Measurements from ENCODE around the gene CADM1. TPM values are rescaled to one million over a fixed set of nuclear protein-coding genes. Genes with fewer than 3 reads are reported as not detected.

The CADM1 gene
- total and polyA plus RNA-seq, 2 donors (not counting 1 experiment from before 2014, with no cell fraction given): 15.4 to 86.0 TPM

DNA sequence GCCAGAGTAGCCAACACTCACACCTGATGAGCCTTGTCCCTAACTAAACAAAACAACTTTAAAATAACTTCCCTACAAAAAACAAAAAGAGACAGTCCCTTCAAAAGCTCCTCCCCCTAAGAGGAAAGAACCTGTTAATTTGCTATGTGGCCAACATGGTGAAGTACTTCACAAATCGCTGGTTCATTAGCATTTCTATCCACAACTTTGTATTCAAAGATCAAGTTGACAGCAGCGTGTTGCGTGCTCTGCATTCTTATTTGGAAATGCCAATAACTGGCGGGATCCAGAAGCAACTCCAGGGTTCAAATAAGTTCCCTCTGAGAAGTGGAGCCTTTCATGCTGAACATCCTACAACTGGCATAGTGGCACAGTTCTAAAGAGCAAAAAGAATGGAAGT, 48.6 kb downstream of the CADM1 start:
- no peak for DNase-seq (ENCODE audit: low read depth in 2 of 2)
- Histone ChIP-seq H2AFZ (ENCODE audit: low read length) (no peak overlapping the region), H3K9me3 (ENCODE audit: control insufficient read depth, insufficient read depth, low read depth, low read length) (no peaks in the 10 kb centered on the region), H3K36me3 (ENCODE audit: control insufficient read depth, insufficient read depth, low read length) (no peaks in the 10 kb centered on the region), H4K20me1 (ENCODE audit: control insufficient read depth, extremely low read depth, insufficient read depth, low read length) (no peaks in the 10 kb centered on the region), H3K4me1 (ENCODE audit: control insufficient read depth, extremely low read depth, insufficient read depth, low read length) (no peaks in the 10 kb centered on the region), H3K4me3 (replicated peaks in 1 of 4; ENCODE audit: control extremely low read depth in 1 of 4, insufficient read depth in 1 of 4, low read depth in 3 of 4, low read length in 4 of 4) (no peak overlapping the region), H3K27ac (ENCODE audit: insufficient read depth, low read length) (no peak overlapping the region), H3K79me2 (ENCODE audit: control insufficient read depth, insufficient read depth, low read length) (no peaks in the 10 kb centered on the region), H3K9ac (ENCODE audit: insufficient read depth, low read length) (no peak overlapping the region), H3K27me3 (ENCODE audit: control insufficient read depth, insufficient read depth, low read length) (no peaks in the 10 kb centered on the region), H3K4me2 (ENCODE audit: extremely low read depth, insufficient read depth, low read length) (no peak overlapping the region)
- TF ChIP-seq EZH2 (IDR thresholded peaks at IDR 0.05; ENCODE audit: low read length, missing control alignments): no peak
- TF ChIP-seq, protein P1, sequence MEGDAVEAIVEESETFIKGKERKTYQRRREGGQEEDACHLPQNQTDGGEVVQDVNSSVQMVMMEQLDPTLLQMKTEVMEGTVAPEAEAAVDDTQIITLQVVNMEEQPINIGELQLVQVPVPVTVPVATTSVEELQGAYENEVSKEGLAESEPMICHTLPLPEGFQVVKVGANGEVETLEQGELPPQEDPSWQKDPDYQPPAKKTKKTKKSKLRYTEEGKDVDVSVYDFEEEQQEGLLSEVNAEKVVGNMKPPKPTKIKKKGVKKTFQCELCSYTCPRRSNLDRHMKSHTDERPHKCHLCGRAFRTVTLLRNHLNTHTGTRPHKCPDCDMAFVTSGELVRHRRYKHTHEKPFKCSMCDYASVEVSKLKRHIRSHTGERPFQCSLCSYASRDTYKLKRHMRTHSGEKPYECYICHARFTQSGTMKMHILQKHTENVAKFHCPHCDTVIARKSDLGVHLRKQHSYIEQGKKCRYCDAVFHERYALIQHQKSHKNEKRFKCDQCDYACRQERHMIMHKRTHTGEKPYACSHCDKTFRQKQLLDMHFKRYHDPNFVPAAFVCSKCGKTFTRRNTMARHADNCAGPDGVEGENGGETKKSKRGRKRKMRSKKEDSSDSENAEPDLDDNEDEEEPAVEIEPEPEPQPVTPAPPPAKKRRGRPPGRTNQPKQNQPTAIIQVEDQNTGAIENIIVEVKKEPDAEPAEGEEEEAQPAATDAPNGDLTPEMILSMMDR (conservative IDR thresholded peaks at IDR 0.05 in 1 of 2, IDR thresholded peaks at IDR 0.05 in 1 of 2; ENCODE audit: low read depth in 1 of 2, low read length in 2 of 2): no peak

DNA sequence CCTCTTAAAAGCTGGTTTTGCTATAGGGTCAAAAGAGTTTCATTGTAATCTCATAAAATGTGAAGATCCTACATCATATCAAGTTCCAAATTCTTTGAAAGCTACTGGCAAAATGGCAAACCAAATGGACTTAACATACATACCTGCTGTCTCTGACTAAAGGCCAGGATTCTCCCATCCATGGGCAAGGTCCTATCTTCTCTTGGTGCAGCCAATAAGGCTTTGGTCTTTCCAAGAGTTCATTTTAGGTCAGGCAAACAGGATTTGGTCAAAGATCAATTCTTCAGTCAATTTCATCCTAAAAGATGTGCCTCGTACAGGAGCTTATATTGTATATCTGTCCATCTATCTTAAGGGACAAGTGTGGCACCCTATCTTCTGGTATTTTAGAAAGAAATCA, 49.7 kb downstream of the CADM1 start:
- H3K27ac ChIP-seq (ENCODE audit: insufficient read depth, low read length): no peak overlapping the region
- no peak overlapping the region for H3K4me2 ChIP-seq (ENCODE audit: extremely low read depth, insufficient read depth, low read length)
- H3K9me3 ChIP-seq (ENCODE audit: control insufficient read depth, insufficient read depth, low read depth, low read length): no peaks in the 10 kb centered on the region
- TF ChIP-seq EZH2 (IDR thresholded peaks at IDR 0.05; ENCODE audit: low read length, missing control alignments): no peak
- TF ChIP-seq, protein P1 (conservative IDR thresholded peaks at IDR 0.05 in 1 of 2, IDR thresholded peaks at IDR 0.05 in 1 of 2; ENCODE audit: low read depth in 1 of 2, low read length in 2 of 2): no peak
- no peak overlapping the region for H2AFZ ChIP-seq (ENCODE audit: low read length)
- no peaks in the 10 kb centered on the region for H3K27me3 ChIP-seq (ENCODE audit: control insufficient read depth, insufficient read depth, low read length)
- H3K79me2 ChIP-seq (ENCODE audit: control insufficient read depth, insufficient read depth, low read length): no peaks in the 10 kb centered on the region
- H3K4me1 ChIP-seq (ENCODE audit: control insufficient read depth, extremely low read depth, insufficient read depth, low read length): no peaks in the 10 kb centered on the region
- no peak overlapping the region for H3K4me3 ChIP-seq (replicated peaks in 1 of 4; ENCODE audit: control extremely low read depth in 1 of 4, insufficient read depth in 1 of 4, low read depth in 3 of 4, low read length in 4 of 4)
- no peaks in the 10 kb centered on the region for H4K20me1 ChIP-seq (ENCODE audit: control insufficient read depth, extremely low read depth, insufficient read depth, low read length)
- no peak for DNase-seq (ENCODE audit: low read depth in 2 of 2)
- no peaks in the 10 kb centered on the region for H3K36me3 ChIP-seq (ENCODE audit: control insufficient read depth, insufficient read depth, low read length)
- H3K9ac ChIP-seq (ENCODE audit: insufficient read depth, low read length): no peak overlapping the region

DNA sequence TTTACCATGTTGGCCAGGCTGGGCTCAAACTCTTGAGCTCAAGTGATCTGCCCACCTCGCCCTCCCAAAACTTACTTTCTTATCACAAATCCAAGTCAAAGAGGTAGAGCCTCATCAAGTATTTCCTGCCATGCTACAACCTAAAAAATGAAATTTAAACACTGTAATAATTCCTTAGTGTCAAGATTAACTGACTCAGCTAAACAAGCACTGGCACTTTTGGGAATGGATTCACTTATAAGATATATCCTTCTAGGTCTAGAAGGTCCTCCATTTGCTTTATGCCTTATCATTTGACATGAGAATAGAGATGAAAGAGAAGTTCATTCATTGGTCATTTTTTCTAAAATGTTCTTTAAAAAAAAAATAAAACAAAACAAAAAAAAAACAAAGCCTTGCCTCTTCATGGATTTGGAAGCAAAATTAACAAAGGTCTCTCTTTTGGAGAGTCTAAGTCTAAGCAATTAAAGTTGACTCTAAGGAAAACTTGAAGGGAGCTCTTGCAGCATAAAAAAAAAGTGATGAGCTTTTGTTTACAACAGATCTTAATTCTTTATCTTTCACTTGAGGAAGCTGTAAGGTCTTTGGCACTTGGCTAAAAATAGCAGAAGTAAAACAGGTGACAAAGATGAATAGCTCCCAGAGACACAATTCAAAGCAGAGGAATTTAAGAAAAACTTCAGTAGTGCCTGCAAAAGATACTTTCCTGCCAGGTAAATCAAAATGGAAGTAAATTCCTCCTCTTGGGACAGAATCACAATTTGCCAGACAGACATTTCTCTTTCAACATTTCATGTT, 50.3 kb downstream of the CADM1 start:
- no peak overlapping the region for H3K9ac ChIP-seq (ENCODE audit: insufficient read depth, low read length)
- no peak overlapping the region for H3K4me3 ChIP-seq (replicated peaks in 1 of 4; ENCODE audit: control extremely low read depth in 1 of 4, insufficient read depth in 1 of 4, low read depth in 3 of 4, low read length in 4 of 4)
- no peaks in the 10 kb centered on the region for H3K27me3 ChIP-seq (ENCODE audit: control insufficient read depth, insufficient read depth, low read length)
- no peak overlapping the region for H2AFZ ChIP-seq (ENCODE audit: low read length)
- H4K20me1 ChIP-seq (ENCODE audit: control insufficient read depth, extremely low read depth, insufficient read depth, low read length): no peaks in the 10 kb centered on the region
- no peak overlapping the region for H3K4me2 ChIP-seq (ENCODE audit: extremely low read depth, insufficient read depth, low read length)
- H3K9me3 ChIP-seq (ENCODE audit: control insufficient read depth, insufficient read depth, low read depth, low read length): no peaks in the 10 kb centered on the region
- no peak for DNase-seq (ENCODE audit: low read depth in 2 of 2)
- TF ChIP-seq, protein P1 (conservative IDR thresholded peaks at IDR 0.05 in 1 of 2, IDR thresholded peaks at IDR 0.05 in 1 of 2; ENCODE audit: low read depth in 1 of 2, low read length in 2 of 2): no peak
- TF ChIP-seq EZH2 (IDR thresholded peaks at IDR 0.05; ENCODE audit: low read length, missing control alignments): no peak
- H3K79me2 ChIP-seq (ENCODE audit: control insufficient read depth, insufficient read depth, low read length): no peaks in the 10 kb centered on the region
- no peak overlapping the region for H3K27ac ChIP-seq (ENCODE audit: insufficient read depth, low read length)
- H3K4me1 ChIP-seq (ENCODE audit: control insufficient read depth, extremely low read depth, insufficient read depth, low read length): no peaks in the 10 kb centered on the region
- H3K36me3 ChIP-seq (ENCODE audit: control insufficient read depth, insufficient read depth, low read length): no peaks in the 10 kb centered on the region
